PC-9 (cell line): ENCODE measurements around the gene PLEKHA7.

Source experiments
- CTCF ChIP-seq: fragments of 200-600 bp; sonication (generic); conservative IDR thresholded peaks from 2 replicates; pipeline ENCODE4 v1.6.1; 2017; ENCODE audit warnings: mixed run types, antibody characterized with exemption, mild to moderate bottlenecking, moderate library complexity
- EZH2 ChIP-seq: fragments of 200-600 bp; sonication (generic); IDR thresholded peaks from 2 replicates; pipeline ENCODE4 v1.8.0; 2017; ENCODE audit warnings: antibody characterized with exemption, low read depth

- TF ChIP-seq EZH2 (no peak), CTCF (no peak)
Observed at GRCh38 chr11:16893456-16894066, 120.7 kb downstream of the PLEKHA7 start.
